H1 (cell line): Measurements from ENCODE around the gene SULT6B1. TPM values are rescaled to one million over a fixed set of nuclear protein-coding genes. Genes with fewer than 3 reads are reported as not detected.

Experiments
- ASH2L ChIP-seq: fragments of 200-600, 300-600 bp; sonication (generic); IDR thresholded peaks from one replicate; pipeline ENCODE4 v1.7.1; 2017; ENCODE audit warnings: low read length
- CHD2 ChIP-seq: IDR thresholded peaks from 2 replicates; pipeline ENCODE4 v1.6.1; 2012; ENCODE audit warnings: low read length, improper control_type of control experiment
- CHD7 ChIP-seq: fragments of 300-600 bp; sonication (generic); IDR thresholded peaks from 2 replicates; pipeline ENCODE4 v1.7.1; 2012; ENCODE audit warnings: low read length, moderate library complexity, mild to moderate bottlenecking, inconsistent platforms; ENCODE audit not compliant: insufficient replicate concordance
- CTCF ChIP-seq, 3 experiments: IDR thresholded peaks; 1 replicate in 2 of 3; 2 replicates in 1 of 3; pipeline versions ENCODE4 v1.5.1 to v1.6.1; 2011; ENCODE audit warnings: low read length in 3 of 3, mild to moderate bottlenecking in 3 of 3, inconsistent platforms in 2 of 3, low read depth in 1 of 3, moderate library complexity in 1 of 3; ENCODE audit not compliant: insufficient read depth in 1 of 3; ENCODE audit errors: control extremely low read depth in 1 of 3
- POLR2A ChIP-seq, 2 experiments: IDR thresholded peaks; 1 replicate in 1 of 2; 2 replicates in 1 of 2; pipeline ENCODE4 v1.6.1; 2011; ENCODE audit warnings: low read depth in 2 of 2, low read length in 2 of 2, mild to moderate bottlenecking in 2 of 2; ENCODE audit errors: control extremely low read depth in 1 of 2
- RAD21 ChIP-seq, 2 experiments: IDR thresholded peaks in 1 of 2; conservative IDR thresholded peaks in 1 of 2; 2 replicates each; pipeline ENCODE4 v1.6.1; 2011; ENCODE audit warnings: low read depth in 2 of 2, low read length in 2 of 2, improper control_type of control experiment in 1 of 2, inconsistent platforms in 1 of 2, mild to moderate bottlenecking in 1 of 2, moderate library complexity in 1 of 2
- RXRA ChIP-seq: IDR thresholded peaks from 2 replicates; pipeline ENCODE4 v1.6.1; 2011; ENCODE audit warnings: low read depth, mild to moderate bottlenecking, low read length, moderate library complexity; ENCODE audit not compliant: insufficient read depth
- polyA plus RNA-seq, 7 experiments: library from polyadenylated mRNA; depleted of rRNA in 3 of 7; stranded (reverse) in 5 of 7; unstranded in 2 of 7; fragments of >200 nt in 5 of 7; fragments of 200-250 nt in 2 of 7; gene quantifications; 1 replicate in 5 of 7; 2 replicates in 1 of 7; 4 replicates in 1 of 7; pipeline versions ENCODE4 v1.2.1 to v1.2.3, GENCODE V29; 2011 to 2013; ENCODE audit warnings: missing spikeins in 2 of 7, mixed read lengths in 2 of 7
- total RNA-seq: library from RNA; stranded (reverse); fragmentation: NEBNext Ultra II Directional; extraction: Animal tissue kit (Norgen Biotek cat#: 25700); gene quantifications from 2 replicates; pipeline ENCODE4 v1.2.1, GENCODE V29; 2021

The SULT6B1 gene
- total and polyA plus RNA-seq, 2 of the 8 experiments (the other 6 are each of a cell fraction or from before 2014, with no cell fraction given): not detected

- TF ChIP-seq CHD7 (no peak), CHD2 (no peak), ASH2L (peak; percentile 37), RXRA (no peak), RAD21 (IDR thresholded peaks at IDR 0.05 in 1 of 2, conservative IDR thresholded peaks at IDR 0.05 in 1 of 2; ENCODE audit: low read depth in 2 of 2, low read length in 2 of 2) (no peak), POLR2A (IDR thresholded peaks at IDR 0.05; ENCODE audit: control extremely low read depth in 1 of 2, low read depth in 2 of 2, low read length in 2 of 2) (peak in 1 of 2 experiments; percentile 56; a peak in 2 of 3 replicates), CTCF (IDR thresholded peaks at IDR 0.05; ENCODE audit: control extremely low read depth in 1 of 3, insufficient read depth in 1 of 3, low read depth in 1 of 3, low read length in 3 of 3) (no peak)
Measured at GRCh38 chr2:37196320-37197195, 8.1 kb upstream of the SULT6B1 start, which contains the start of gene CEBPZOS (continued).
